K562 (cell line): ENCODE data around the gene PARD3B. TPM values are rescaled to one million over a fixed set of nuclear protein-coding genes. Genes with fewer than 3 reads are reported as not detected.

ENCODE experiments used
- ATAC-seq: fragments of 200-7000 bp; cut with Tn5 transposase; 3 replicates; pipeline ENCODE4 v1.9.1; 2020; ENCODE audit warnings: moderate library complexity
- BruUV-seq: library from RNA; stranded (reverse); fragments of 400-500 nt; replicated peaks from 2 replicates; lab custom pipeline; 2021; lab: Mats Ljungman, UMichigan
- CTCF ChIA-PET: fragments of 300-600 bp; formaldehyde crosslinking; extraction: SDS; loops from one replicate; lab custom pipeline; 2021; ENCODE audit warnings: low intra/inter-chr PET ratio; lab: Yijun Ruan, JAX
- POLR2A ChIA-PET: fragments of 300-600, 350-650 bp; sonication (Branson Sonifier 250); formaldehyde crosslinking; extraction: SDS; loops from one replicate; lab custom pipeline; 2021; ENCODE audit warnings: antibody characterized with exemption, inconsistent platforms; lab: Yijun Ruan, JAX
- DNase-seq, 4 experiments: peaks; one replicate each; pipeline versions ENCODE4 v3.0.0 to v3.0.0-alpha.2; 2011 to 2018; ENCODE audit warnings: low spot score in 3 of 4, mixed read lengths in 3 of 4; ENCODE audit errors: extremely low read depth in 1 of 4
- FAIRE-seq: peaks from 2 replicates; lab custom pipeline; 2011; peaks lifted over from hg19 to GRCh38; lab: Jason Lieb, UNC
- H2AFZ ChIP-seq: 2 replicates; pipeline ENCODE4 v1.6.0; 2011; ENCODE audit warnings: low read depth, low read length, control low read depth, inconsistent platforms
- H3K27ac ChIP-seq: fragments of 200-600 bp; 3 replicates; pipeline ENCODE4 v1.8.0; 2011; ENCODE audit warnings: low read depth, mild to moderate bottlenecking, control low read depth, inconsistent platforms, low read length, moderate library complexity, mixed read lengths; ENCODE audit errors: extremely low read depth
- H3K27me3 ChIP-seq, 2 experiments: fragments of 300-600 bp in 1 of 2; 2 replicates in 1 of 2; 3 replicates in 1 of 2; pipeline versions ENCODE4 v1.6.0 to v1.8.0; 2011; ENCODE audit warnings: inconsistent platforms in 2 of 2, low read length in 2 of 2, mild to moderate bottlenecking in 1 of 2, mixed read lengths in 1 of 2, moderate library complexity in 1 of 2; ENCODE audit not compliant: control insufficient read depth in 2 of 2, insufficient read depth in 2 of 2
- H3K36me3 ChIP-seq: fragments of 300-600 bp; 3 replicates; pipeline ENCODE4 v1.8.0; 2011; ENCODE audit warnings: mild to moderate bottlenecking, low read length, inconsistent platforms; ENCODE audit not compliant: control insufficient read depth, insufficient read depth
- H3K4me1 ChIP-seq, 2 experiments: fragments of 200-600 bp in 1 of 2; replicated peaks in 1 of 2; 2 replicates in 1 of 2; 3 replicates in 1 of 2; pipeline versions ENCODE4 v1.5.1 to v1.8.0; 2011; ENCODE audit warnings: inconsistent platforms in 2 of 2, low read length in 2 of 2, mild to moderate bottlenecking in 1 of 2, mixed read lengths in 1 of 2, moderate library complexity in 1 of 2; ENCODE audit not compliant: control insufficient read depth in 2 of 2, insufficient read depth in 2 of 2
- H3K4me2 ChIP-seq: 2 replicates; pipeline ENCODE4 v1.6.1; 2011; ENCODE audit warnings: low read length, control low read depth, inconsistent platforms, mixed read lengths; ENCODE audit not compliant: insufficient read depth
- H3K4me3 ChIP-seq: fragments of 200-600 bp; sonication (generic), shearing (Covaris generic); 2 replicates; pipeline ENCODE4 v1.5.1; 2016; ENCODE audit warnings: control low read depth, inconsistent platforms
- H3K79me2 ChIP-seq: fragments of 200-600 bp; 3 replicates; pipeline ENCODE4 v1.8.0; 2011; ENCODE audit warnings: low read length, inconsistent platforms; ENCODE audit not compliant: control insufficient read depth, insufficient read depth
- H3K9ac ChIP-seq, 2 experiments: 2 replicates each; pipeline versions ENCODE4 v1.6.0 to v1.6.1; 2011; ENCODE audit warnings: low read depth in 2 of 2, low read length in 2 of 2, control low read depth in 1 of 2, inconsistent platforms in 1 of 2, mild to moderate bottlenecking in 1 of 2, mixed read lengths in 1 of 2; ENCODE audit not compliant: insufficient read depth in 1 of 2
- H3K9me1 ChIP-seq: one replicate; pipeline ENCODE4 v1.6.0; 2011; ENCODE audit warnings: inconsistent platforms, mild to moderate bottlenecking, low read length, moderate library complexity; ENCODE audit not compliant: control insufficient read depth, insufficient read depth
- H3K9me3 ChIP-seq: replicated peaks from 2 replicates; pipeline ENCODE4 v1.5.1; 2011; ENCODE audit warnings: low read depth, low read length, inconsistent platforms; ENCODE audit not compliant: control insufficient read depth, insufficient read depth
- H4K20me1 ChIP-seq: replicated peaks from 2 replicates; pipeline ENCODE4 v1.6.1; 2011; ENCODE audit warnings: low read length, inconsistent platforms, mixed read lengths; ENCODE audit not compliant: control insufficient read depth, insufficient read depth
- DNMT1 ChIP-seq: fragments of 450-650 bp; IDR thresholded peaks from 2 replicates; pipeline ENCODE4 v1.6.1; 2016; ENCODE audit warnings: antibody characterized with exemption, mild to moderate bottlenecking
- ELF1 ChIP-seq: fragments of 200-800 bp; sonication (Bioruptor generic); IDR thresholded peaks from 2 replicates; pipeline ENCODE4 v1.6.1; 2016; ENCODE audit warnings: missing genetic modification characterization, missing compliant biosample characterization
- FOSL1 ChIP-seq: fragments of 200-800 bp; sonication (Bioruptor generic); conservative IDR thresholded peaks from 2 replicates; pipeline ENCODE4 v1.6.1; 2016; ENCODE audit warnings: missing genetic modification characterization, missing compliant biosample characterization
- JUN ChIP-seq, 2 experiments: sonication (generic) in 1 of 2; formaldehyde crosslinking in 1 of 2; IDR thresholded peaks; 2 replicates each; pipeline versions ENCODE4 v1.6.1 to v1.8.0; 2012 to 2022; ENCODE audit warnings: borderline replicate concordance in 2 of 2, mild to moderate bottlenecking in 2 of 2, improper control_type of control experiment in 1 of 2, low read depth in 1 of 2, low read length in 1 of 2, missing genetic modification reagents in 1 of 2
- MYC ChIP-seq, 2 experiments: fragments of 250-450 bp in 1 of 2; sonication (Bioruptor Pico) in 1 of 2; IDR thresholded peaks; 2 replicates each; pipeline versions ENCODE4 v1.5.1 to v1.6.1; 2012 to 2021; ENCODE audit warnings: low read depth in 2 of 2, borderline replicate concordance in 1 of 2, improper control_type of control experiment in 1 of 2, low read length in 1 of 2, mild to moderate bottlenecking in 1 of 2, moderate library complexity in 1 of 2
- NELFE ChIP-seq: IDR thresholded peaks from 2 replicates; pipeline ENCODE4 v1.6.1; 2011; ENCODE audit warnings: mild to moderate bottlenecking; ENCODE audit not compliant: insufficient read depth, insufficient read length
- PHB2 ChIP-seq: fragments of 450-650 bp; IDR thresholded peaks from 2 replicates; pipeline ENCODE4 v1.6.1; 2017; ENCODE audit warnings: low read depth
- SIN3B ChIP-seq: fragments of 450-650 bp; IDR thresholded peaks from 2 replicates; pipeline ENCODE4 v1.6.1; 2017; ENCODE audit warnings: low read depth, mild to moderate bottlenecking, moderate library complexity
- SRSF7 ChIP-seq: fragments of 200-400 bp; formaldehyde crosslinking; optimal IDR thresholded peaks from 2 replicates; pipeline ENCODE3; 2017; ENCODE audit warnings: mild to moderate bottlenecking, low read depth, low read length
- TEAD4 ChIP-seq, 2 experiments: sonication (generic) in 1 of 2; formaldehyde crosslinking in 1 of 2; IDR thresholded peaks; 2 replicates each; pipeline versions ENCODE4 v1.6.1 to v1.8.0; 2012 to 2022; ENCODE audit warnings: borderline replicate concordance in 1 of 2, inconsistent platforms in 1 of 2, low read length in 1 of 2, mild to moderate bottlenecking in 1 of 2, missing genetic modification reagents in 1 of 2
- ZNF354B ChIP-seq: fragments of 250-450 bp; sonication (Bioruptor Pico); IDR thresholded peaks from 2 replicates; pipeline ENCODE4 v1.4.0; 2020
- WGBS: fragments of 100-300 bp; shearing (Covaris generic); methylation state at CpG from one replicate; pipeline ENCODE4 v1.1.6; 2016; ENCODE audit warnings: low coverage, mixed read lengths; ENCODE audit not compliant: insufficient coverage; ENCODE audit errors: missing lambda C conversion rate; 5-methylcytosine and 5-hydroxymethylcytosine counted together
- in situ Hi-C: fragments of 300-500 bp; cut with MboI; formaldehyde crosslinking; loops from 4 replicates; pipeline ENCODE4 v1.15.0; 2018; ENCODE audit warnings: inconsistent platforms, mixed read lengths
- intact Hi-C: fragments of 100-400 bp; cut with micrococcal nuclease; formaldehyde crosslinking; loops from 2 replicates; pipeline ENCODE4 v1.14.2; 2022
- polyA plus RNA-seq, 8 experiments: library from polyadenylated mRNA; depleted of rRNA in 4 of 8; stranded (reverse) in 5 of 8; unstranded in 3 of 8; fragments of >200 nt; fragmentation: Nextera tagmentation in 2 of 8; fragmentation: Illumina TruSeq in 1 of 8; extraction: Ambion mirVana in 2 of 8; extraction: Trizol in 1 of 8; gene quantifications; 2 replicates each; pipeline versions ENCODE4 v1.2.1 to v1.2.3, GENCODE V29; 2011 to 2014; ENCODE audit warnings: inconsistent platforms in 1 of 8, missing spikeins in 1 of 8
- total RNA-seq, 7 experiments: library from RNA; depleted of rRNA in 6 of 7; stranded (reverse); fragments of >200 nt in 6 of 7; fragmentation: Illumina TruSeq in 2 of 7; extraction: Trizol in 2 of 7; gene quantifications; 2 replicates each; pipeline versions ENCODE4 v1.2.1 to v1.2.3, GENCODE V29; 2011 to 2021; ENCODE audit warnings: low replicate concordance in 1 of 7
- TF ChIP-seq, protein P1 (sequence below), 2 experiments: fragments of 450-650 bp in 1 of 2; sonication (generic) in 1 of 2; formaldehyde crosslinking in 1 of 2; IDR thresholded peaks in 1 of 2; conservative IDR thresholded peaks in 1 of 2; 2 replicates each; pipeline versions ENCODE4 v1.6.1 to v1.8.1; 2016 to 2023; ENCODE audit warnings: mild to moderate bottlenecking in 2 of 2, moderate library complexity in 2 of 2, inconsistent platforms in 1 of 2, missing genetic modification reagents in 1 of 2
- TF ChIP-seq, protein P2 (sequence below): fragments of 450-650 bp; IDR thresholded peaks from 2 replicates; pipeline ENCODE4 v1.6.1; 2014; ENCODE audit warnings: low read depth, mild to moderate bottlenecking, moderate library complexity, borderline replicate concordance
- TF ChIP-seq, protein P3 (sequence below): fragments of 150-350 bp; IDR thresholded peaks from 2 replicates; pipeline ENCODE4 v1.6.1; 2014; ENCODE audit warnings: low read depth, mild to moderate bottlenecking, low read length, borderline replicate concordance

PARD3B gene
- total and polyA plus RNA-seq, 9 of the 15 experiments (the other 6 are each of a cell fraction or from before 2014, with no cell fraction given) = 0.15 to 3.0 (median 1.1) TPM

DNA sequence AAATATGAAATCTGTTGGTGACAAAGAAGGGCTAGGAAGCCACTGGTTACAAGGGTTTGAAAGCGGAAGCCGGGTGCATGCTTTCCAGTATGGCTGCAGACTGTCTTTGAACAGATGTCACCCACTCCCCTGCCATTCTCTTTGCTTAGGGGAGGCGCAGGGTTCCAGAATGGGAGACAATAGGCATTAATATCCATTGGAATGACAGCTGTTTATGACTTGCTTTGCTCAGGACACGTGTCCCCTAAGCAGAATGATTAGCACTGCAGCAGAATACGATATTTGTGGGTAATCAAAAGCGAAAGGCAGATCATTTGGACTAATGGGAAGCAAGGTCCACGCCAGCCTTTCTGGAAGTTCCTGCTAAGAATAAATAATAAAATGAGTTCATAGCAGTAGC, 1111.2 kb downstream of the PARD3B start:
- H3K79me2 ChIP-seq = no peaks in the 10 kb centered on the region
- no peak overlapping the region for H3K4me3 ChIP-seq
- WGBS = 5% methylated on average over 7 of the region's 7 CpGs
- no peak overlapping the region for H2AFZ ChIP-seq
- no peaks in the 10 kb centered on the region for H4K20me1 ChIP-seq
- ChIA-PET CTCF (no interaction called here), POLR2A (no interaction called here)
- H3K9me3 ChIP-seq = no peaks in the 10 kb centered on the region
- no peak for FAIRE-seq
- intact Hi-C loops = no loop called here
- no peak for ATAC-seq
- no peaks in the 10 kb centered on the region for H3K4me1 ChIP-seq
- no peaks in the 10 kb centered on the region for H3K36me3 ChIP-seq
- no peak overlapping the region for H3K9ac ChIP-seq
- no peaks in the 10 kb centered on the region for H3K9me1 ChIP-seq
- H3K4me2 ChIP-seq = no peak overlapping the region
- no peaks in the 10 kb centered on the region; a peak in 1 of 5 replicates for H3K27me3 ChIP-seq
- TF ChIP-seq JUN (IDR thresholded peaks at IDR 0.05; ENCODE audit: borderline replicate concordance, low read depth, low read length) (no peak), JUN (CRISPR knock-in tag; IDR thresholded peaks at IDR 0.05; ENCODE audit: borderline replicate concordance) (no peak), FOSL1 (tag) (no peak), TEAD4 (IDR thresholded peaks at IDR 0.05; ENCODE audit: low read length) (no peak), TEAD4 (CRISPR knock-in tag; IDR thresholded peaks at IDR 0.05; ENCODE audit: borderline replicate concordance) (no peak), SIN3B (no peak), PHB2 (no peak), DNMT1 (no peak), MYC (IDR thresholded peaks at IDR 0.05; ENCODE audit: low read depth, low read length) (no peak), MYC (CRISPR knock-in tag; IDR thresholded peaks at IDR 0.05; ENCODE audit: borderline replicate concordance, low read depth) (no peak), ELF1 (tag) (no peak), SRSF7 (no peak), ZNF354B (no peak), NELFE (no peak)
- TF ChIP-seq, protein P1, sequence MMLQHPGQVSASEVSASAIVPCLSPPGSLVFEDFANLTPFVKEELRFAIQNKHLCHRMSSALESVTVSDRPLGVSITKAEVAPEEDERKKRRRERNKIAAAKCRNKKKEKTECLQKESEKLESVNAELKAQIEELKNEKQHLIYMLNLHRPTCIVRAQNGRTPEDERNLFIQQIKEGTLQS (IDR thresholded peaks at IDR 0.05) = no peak
- TF ChIP-seq, protein P1 (CRISPR knock-in tag; conservative IDR thresholded peaks at IDR 0.05) = no peak
- TF ChIP-seq, protein P2, sequence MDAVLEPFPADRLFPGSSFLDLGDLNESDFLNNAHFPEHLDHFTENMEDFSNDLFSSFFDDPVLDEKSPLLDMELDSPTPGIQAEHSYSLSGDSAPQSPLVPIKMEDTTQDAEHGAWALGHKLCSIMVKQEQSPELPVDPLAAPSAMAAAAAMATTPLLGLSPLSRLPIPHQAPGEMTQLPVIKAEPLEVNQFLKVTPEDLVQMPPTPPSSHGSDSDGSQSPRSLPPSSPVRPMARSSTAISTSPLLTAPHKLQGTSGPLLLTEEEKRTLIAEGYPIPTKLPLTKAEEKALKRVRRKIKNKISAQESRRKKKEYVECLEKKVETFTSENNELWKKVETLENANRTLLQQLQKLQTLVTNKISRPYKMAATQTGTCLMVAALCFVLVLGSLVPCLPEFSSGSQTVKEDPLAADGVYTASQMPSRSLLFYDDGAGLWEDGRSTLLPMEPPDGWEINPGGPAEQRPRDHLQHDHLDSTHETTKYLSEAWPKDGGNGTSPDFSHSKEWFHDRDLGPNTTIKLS = no peak
- TF ChIP-seq, protein P3, sequence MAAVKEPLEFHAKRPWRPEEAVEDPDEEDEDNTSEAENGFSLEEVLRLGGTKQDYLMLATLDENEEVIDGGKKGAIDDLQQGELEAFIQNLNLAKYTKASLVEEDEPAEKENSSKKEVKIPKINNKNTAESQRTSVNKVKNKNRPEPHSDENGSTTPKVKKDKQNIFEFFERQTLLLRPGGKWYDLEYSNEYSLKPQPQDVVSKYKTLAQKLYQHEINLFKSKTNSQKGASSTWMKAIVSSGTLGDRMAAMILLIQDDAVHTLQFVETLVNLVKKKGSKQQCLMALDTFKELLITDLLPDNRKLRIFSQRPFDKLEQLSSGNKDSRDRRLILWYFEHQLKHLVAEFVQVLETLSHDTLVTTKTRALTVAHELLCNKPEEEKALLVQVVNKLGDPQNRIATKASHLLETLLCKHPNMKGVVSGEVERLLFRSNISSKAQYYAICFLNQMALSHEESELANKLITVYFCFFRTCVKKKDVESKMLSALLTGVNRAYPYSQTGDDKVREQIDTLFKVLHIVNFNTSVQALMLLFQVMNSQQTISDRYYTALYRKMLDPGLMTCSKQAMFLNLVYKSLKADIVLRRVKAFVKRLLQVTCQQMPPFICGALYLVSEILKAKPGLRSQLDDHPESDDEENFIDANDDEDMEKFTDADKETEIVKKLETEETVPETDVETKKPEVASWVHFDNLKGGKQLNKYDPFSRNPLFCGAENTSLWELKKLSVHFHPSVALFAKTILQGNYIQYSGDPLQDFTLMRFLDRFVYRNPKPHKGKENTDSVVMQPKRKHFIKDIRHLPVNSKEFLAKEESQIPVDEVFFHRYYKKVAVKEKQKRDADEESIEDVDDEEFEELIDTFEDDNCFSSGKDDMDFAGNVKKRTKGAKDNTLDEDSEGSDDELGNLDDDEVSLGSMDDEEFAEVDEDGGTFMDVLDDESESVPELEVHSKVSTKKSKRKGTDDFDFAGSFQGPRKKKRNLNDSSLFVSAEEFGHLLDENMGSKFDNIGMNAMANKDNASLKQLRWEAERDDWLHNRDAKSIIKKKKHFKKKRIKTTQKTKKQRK = no peak
- DNase-seq = no peak
- in situ Hi-C loops = no loop called here
- H3K27ac ChIP-seq = no peak overlapping the region
- no TSS peak for BruUV-seq
